WTC11 (cell line): Measurements from ENCODE around the gene CD180.

Experiments used
- ATF6 ChIP-seq: sonication (generic); formaldehyde crosslinking; IDR thresholded peaks from 2 replicates; pipeline ENCODE4 v1.8.1; 2023; ENCODE audit warnings: mild to moderate bottlenecking, missing genetic modification reagents
- CTCF ChIP-seq: fragments of 200-600 bp; IDR thresholded peaks from 2 replicates; pipeline ENCODE4 v1.8.0; 2022; ENCODE audit warnings: antibody characterized with exemption
- FOXP1 ChIP-seq: sonication (generic); formaldehyde crosslinking; IDR thresholded peaks from 2 replicates; pipeline ENCODE4 v1.8.0; 2022; ENCODE audit warnings: missing genetic modification reagents, mild to moderate bottlenecking, moderate library complexity, borderline replicate concordance
- MLX ChIP-seq: sonication (generic); formaldehyde crosslinking; IDR thresholded peaks from 2 replicates; pipeline ENCODE4 v1.8.1; 2023; ENCODE audit warnings: mild to moderate bottlenecking, missing genetic modification reagents, moderate library complexity
- NR2C2 ChIP-seq: sonication (generic); formaldehyde crosslinking; IDR thresholded peaks from 2 replicates; pipeline ENCODE4 v1.8.0; 2022; ENCODE audit warnings: mild to moderate bottlenecking, missing genetic modification reagents
- SP1 ChIP-seq: sonication (generic); formaldehyde crosslinking; conservative IDR thresholded peaks from 2 replicates; pipeline ENCODE4 v1.8.1; 2022; ENCODE audit warnings: missing genetic modification reagents
- USF2 ChIP-seq: sonication (generic); formaldehyde crosslinking; IDR thresholded peaks from 2 replicates; pipeline ENCODE4 v1.8.1; 2023; ENCODE audit warnings: mild to moderate bottlenecking, missing genetic modification reagents, moderate library complexity
- ZNF263 ChIP-seq: sonication (generic); formaldehyde crosslinking; IDR thresholded peaks from 2 replicates; pipeline ENCODE4 v1.8.1; 2022; ENCODE audit warnings: low read depth, mild to moderate bottlenecking, moderate library complexity, missing genetic modification reagents
- ZNF416 ChIP-seq: fragments of 250-450 bp; sonication (Bioruptor Pico); IDR thresholded peaks from 2 replicates; pipeline ENCODE4 v1.9.0; 2021; ENCODE audit warnings: mild to moderate bottlenecking, inconsistent platforms

- TF ChIP-seq USF2: no peak
- no peak for TF ChIP-seq CTCF
- no peak for TF ChIP-seq SP1 (CRISPR knock-in tag)
- TF ChIP-seq NR2C2: no peak
- no peak for TF ChIP-seq FOXP1 (CRISPR knock-in tag)
- TF ChIP-seq ATF6: no peak
- no peak for TF ChIP-seq ZNF416
- TF ChIP-seq MLX: no peak
- TF ChIP-seq ZNF263 (CRISPR knock-in tag): no peak
Observed at GRCh38 chr5:67152400-67152799, 44.2 kb downstream of the CD180 start.
